Measurements from ENCODE around the gene SCYL1. TPM values are rescaled to one million over a fixed set of nuclear protein-coding genes. Genes with fewer than 3 reads are reported as not detected.

SCYL1 gene
- total RNA-seq, 4 donors from 2014 or later, result 40.6 to 63.3 (median 52.6) TPM

GRCh38 chr11:65524014-65524740, 706 bp upstream of the SCYL1 start:
- DNase-seq, result no peak
- TF ChIP-seq CTCF (IDR thresholded peaks at IDR 0.05), result no peak
- TF ChIP-seq POLR2A (IDR thresholded peaks at IDR 0.05), result no peak
- Histone ChIP-seq H3K4me1 (peaks cover 20 to 41% (median 22%) of the 10 kb centered on the region in 3 donors), H3K27me3 (no peaks in the 10 kb centered on the region), H3K9me3 (no peaks in the 10 kb centered on the region), H3K4me3 (peak overlapping the region in 3 of 4 donors; percentile 30 to 99 (median 85)), H3K36me3 (peaks cover 0 to 32% (median 0%) of the 10 kb centered on the region in 3 donors), H3K27ac (peak overlapping the region; percentile 55 to 96 (median 82))
- intact Hi-C loops (cut with DNase I), result no loop called here
- WGBS, 2 donors, result 31 to 36% methylated on average over 12 of the region's 12 CpGs

GRCh38 chr11:65525546-65526480, 930 bp downstream of the SCYL1 start:
- peak overlapping the region; percentile 66 to 99 (median 85) for H3K4me3 ChIP-seq
- TF ChIP-seq POLR2A (IDR thresholded peaks at IDR 0.05), result no peak
- intact Hi-C loops (cut with DNase I), result no loop called here
- WGBS, 2 donors, result 27 to 44% methylated on average over 14 to 16 of the region's 31 CpGs
- peaks cover 20 to 43% (median 22%) of the 10 kb centered on the region in 3 donors for H3K4me1 ChIP-seq
- peaks cover 2 to 48% (median 5%) of the 10 kb centered on the region in 3 donors for H3K36me3 ChIP-seq
- no peaks in the 10 kb centered on the region for H3K27me3 ChIP-seq
- DNase-seq, result no peak
- peak overlapping the region; percentile 83 to 96 (median 90) for H3K27ac ChIP-seq
- no peaks in the 10 kb centered on the region for H3K9me3 ChIP-seq

GRCh38 chr11:65526744-65527143, 1.9 kb downstream of the SCYL1 start:
- no peak for DNase-seq
- Histone ChIP-seq H3K4me1 (peaks cover 20 to 43% (median 22%) of the 10 kb centered on the region in 3 donors), H3K27me3 (no peaks in the 10 kb centered on the region), H3K4me3 (no peak overlapping the region), H3K36me3 (peaks cover 11 to 57% (median 14%) of the 10 kb centered on the region in 3 donors), H3K27ac (no peak overlapping the region), H3K9me3 (no peaks in the 10 kb centered on the region)
- TF ChIP-seq CTCF (IDR thresholded peaks at IDR 0.05), result no peak
- no peak for TF ChIP-seq POLR2A (IDR thresholded peaks at IDR 0.05)
- 82 to 100% methylated on average over 2 to 4 of the region's 8 CpGs for WGBS, 2 donors
- intact Hi-C loops (cut with DNase I), result no loop called here

- Histone ChIP-seq H3K9me3 (no peaks in the 10 kb centered on the region), H3K4me3 (no peak overlapping the region), H3K36me3 (peaks cover 17 to 79% (median 27%) of the 10 kb centered on the region in 3 donors), H3K27me3 (no peaks in the 10 kb centered on the region), H3K27ac (no peak overlapping the region), H3K4me1 (peaks cover 17 to 32% (median 22%) of the 10 kb centered on the region in 3 donors)
- DNase-seq, result no peak
- intact Hi-C loops (cut with DNase I), result no loop called here
- TF ChIP-seq CTCF (IDR thresholded peaks at IDR 0.05) (no peak), POLR2A (IDR thresholded peaks at IDR 0.05) (no peak)
- WGBS, 2 donors, result 90 to 92% methylated on average over 8 to 11 of the region's 12 CpGs
Observed at GRCh38 chr11:65528819-65529350, 4.0 kb downstream of the SCYL1 start.

- no peaks in the 10 kb centered on the region for H3K27me3 ChIP-seq
- no peak overlapping the region for H3K4me3 ChIP-seq
- 61 to 80% methylated on average over 2 to 3 of the region's 10 CpGs for WGBS, 2 donors
- H3K4me1 ChIP-seq, result peaks cover 10 to 25% (median 15%) of the 10 kb centered on the region in 3 donors
- intact Hi-C loops (cut with DNase I), result no loop called here
- TF ChIP-seq POLR2A (IDR thresholded peaks at IDR 0.05) (no peak), CTCF (IDR thresholded peaks at IDR 0.05) (no peak)
- no peak for DNase-seq
- peaks cover 17 to 86% (median 27%) of the 10 kb centered on the region in 3 donors for H3K36me3 ChIP-seq
- no peaks in the 10 kb centered on the region for H3K9me3 ChIP-seq
- no peak overlapping the region for H3K27ac ChIP-seq
Observed at GRCh38 chr11:65529475-65530156, 4.7 kb downstream of the SCYL1 start.
